Smooth muscle cell (in vitro differentiated cells): ENCODE measurements around the gene GOLGA6L10. TPM values are rescaled to one million over a fixed set of nuclear protein-coding genes. Genes with fewer than 3 reads are reported as not detected.
"Not testable (repeated sequence)": the region's sequence is repeated elsewhere in the genome, so short reads cannot be mapped to it uniquely, and the experiment has no call there.

Source experiments
- DNase-seq: peaks from one replicate; lab custom pipeline; 2025; ENCODE audit not compliant: unreplicated experiment; lab: John Stamatoyannopoulos, UW
- H2AFZ ChIP-seq: fragments of 200-600 bp; sonication (generic); 2 replicates; pipeline ENCODE4 v1.6.0; 2016; ENCODE audit warnings: antibody characterized with exemption, low read depth, mild to moderate bottlenecking
- H3F3A ChIP-seq: fragments of 200-600 bp; sonication (generic); 2 replicates; pipeline ENCODE4 v1.6.0; 2017; ENCODE audit warnings: antibody characterized with exemption, low read depth
- H3K27ac ChIP-seq: fragments of 200-600 bp; sonication (generic); 2 replicates; pipeline ENCODE4 v1.5.1; 2016; ENCODE audit warnings: low read depth, mild to moderate bottlenecking
- H3K27me3 ChIP-seq: fragments of 200-600 bp; sonication (generic); 2 replicates; pipeline ENCODE4 v1.6.1; 2016; ENCODE audit warnings: low read depth, mild to moderate bottlenecking
- H3K36me3 ChIP-seq: fragments of 200-600 bp; sonication (generic); 2 replicates; pipeline ENCODE4 v1.5.1; 2016; ENCODE audit warnings: low read depth
- H3K4me1 ChIP-seq: fragments of 200-600 bp; sonication (generic); 2 replicates; pipeline ENCODE4 v1.5.1; 2016; ENCODE audit warnings: low read depth
- H3K4me2 ChIP-seq: fragments of 200-600 bp; sonication (generic); 2 replicates; pipeline ENCODE4 v1.6.0; 2016; ENCODE audit warnings: mild to moderate bottlenecking
- H3K4me3 ChIP-seq: fragments of 200-600 bp; sonication (generic); 2 replicates; pipeline ENCODE4 v1.5.1; 2016; ENCODE audit warnings: mild to moderate bottlenecking
- H3K79me2 ChIP-seq: fragments of 200-600 bp; sonication (generic); 2 replicates; pipeline ENCODE4 v1.6.0; 2016; ENCODE audit warnings: low read depth, mild to moderate bottlenecking
- H3K9ac ChIP-seq: fragments of 200-600 bp; sonication (generic); 2 replicates; pipeline ENCODE4 v1.6.0; 2016; ENCODE audit warnings: low read depth
- H3K9me3 ChIP-seq: fragments of 200-600 bp; sonication (generic); replicated peaks from 2 replicates; pipeline ENCODE4 v1.5.1; 2016; ENCODE audit warnings: low read depth
- H4K20me1 ChIP-seq: fragments of 200-600 bp; sonication (generic); 2 replicates; pipeline ENCODE4 v1.6.0; 2016; ENCODE audit warnings: low read depth
- CTCF ChIP-seq: fragments of 200-600 bp; sonication (generic); IDR thresholded peaks from 2 replicates; pipeline ENCODE4 v1.5.1; 2017; ENCODE audit warnings: borderline replicate concordance, mild to moderate bottlenecking, antibody characterized with exemption; ENCODE audit not compliant: insufficient read depth, poor library complexity, severe bottlenecking
- WGBS: methylation state at CpG from one replicate; pipeline ENCODE4 v1.1.7; 2016; ENCODE audit warnings: low lambda C conversion rate; 5-methylcytosine and 5-hydroxymethylcytosine counted together
- polyA plus RNA-seq: library from polyadenylated mRNA; unstranded; fragments of >200 nt; fragmentation: Nextera tagmentation; extraction: Ambion mirVana; gene quantifications from 2 replicates; pipeline ENCODE4 v1.2.1, GENCODE V29; 2016
- total RNA-seq: library from RNA; depleted of rRNA; stranded (reverse); fragments of >200 nt; gene quantifications from 2 replicates; pipeline ENCODE4 v1.2.3, GENCODE V29; 2014

Gene GOLGA6L10
- total and polyA plus RNA-seq, 2 experiments from 2014 or later: 0.22 to 1.9 TPM

DNA sequence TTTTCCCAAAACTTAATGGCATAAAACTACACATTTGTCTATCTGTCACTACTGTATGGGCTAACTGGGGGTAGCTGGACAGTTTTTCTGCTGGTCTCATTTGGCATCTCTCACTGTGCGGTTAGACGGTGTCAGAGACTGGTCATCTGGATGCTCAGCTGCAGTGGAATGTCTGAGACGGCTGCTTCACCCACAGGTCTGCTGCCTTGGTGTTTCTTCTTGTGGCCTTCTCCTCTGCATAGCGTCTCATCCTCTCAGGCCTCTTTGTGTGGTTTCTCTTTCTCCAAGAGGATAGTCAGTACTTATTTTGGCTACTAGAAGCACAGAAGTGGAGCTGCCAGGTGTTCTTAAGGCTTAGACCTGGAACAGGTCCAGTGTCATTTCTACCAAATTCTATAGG, 44.4 kb upstream of the GOLGA6L10 start:
- Histone ChIP-seq H3K4me1 (peaks cover 4% of the 10 kb centered on the region), H3K27me3 (no peaks in the 10 kb centered on the region), H4K20me1 (no peaks in the 10 kb centered on the region), H2AFZ (no peak overlapping the region), H3K4me3 (no peak overlapping the region), H3K9me3 (no peaks in the 10 kb centered on the region), H3K9ac (peak overlapping the region; percentile 31), H3K4me2 (peak overlapping the region; percentile 37), H3K27ac (peak overlapping the region; percentile 74), H3K79me2 (peaks cover 11% of the 10 kb centered on the region), H3F3A (no peaks in the 10 kb centered on the region), H3K36me3 (no peaks in the 10 kb centered on the region)
- TF ChIP-seq CTCF: no peak
- DNase-seq: no peak
- 30% methylated on average over 4 of the region's 4 CpGs for WGBS

DNA sequence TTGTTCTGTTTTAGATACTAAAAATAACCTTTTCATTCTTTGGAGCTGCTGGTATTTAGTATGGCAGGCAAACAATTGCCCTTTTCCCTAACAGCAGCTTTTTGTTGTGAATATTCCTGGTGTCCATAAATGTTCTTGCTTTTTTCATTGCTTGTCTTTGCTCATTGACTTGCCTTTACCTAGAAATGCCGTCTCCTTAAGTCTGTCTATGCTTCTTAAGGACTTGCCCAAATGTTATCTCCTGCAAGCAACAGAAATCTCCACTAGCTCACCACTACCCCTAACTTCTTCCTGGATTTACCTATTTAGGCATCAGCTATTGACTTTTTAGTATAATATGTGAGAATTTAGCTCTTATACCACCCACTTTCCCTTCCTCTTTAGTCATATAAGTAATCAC, 42.8 kb upstream of the GOLGA6L10 start:
- not testable (repeated sequence) for DNase-seq, H2AFZ ChIP-seq, H3K79me2 ChIP-seq, H3F3A ChIP-seq, H3K9ac ChIP-seq, H3K9me3 ChIP-seq, H3K27ac ChIP-seq, H3K27me3 ChIP-seq, H3K4me3 ChIP-seq, H3K4me1 ChIP-seq, H3K36me3 ChIP-seq, H3K4me2 ChIP-seq, H4K20me1 ChIP-seq
- 86% methylated on average over 1 of the region's 1 CpG for WGBS

- H3K79me2 ChIP-seq: peaks cover 13% of the 10 kb centered on the region
- not testable (repeated sequence) for H3K9me3 ChIP-seq, H3K27ac ChIP-seq, DNase-seq, H2AFZ ChIP-seq, H3K4me2 ChIP-seq, H3K9ac ChIP-seq, H3K4me3 ChIP-seq, H3F3A ChIP-seq, H4K20me1 ChIP-seq, H3K27me3 ChIP-seq, H3K4me1 ChIP-seq, H3K36me3 ChIP-seq
- 88% methylated on average over 3 of the region's 3 CpGs for WGBS
These were observed 40.9 kb upstream of the GOLGA6L10 start for GRCh38 chr15:82390152-82390551.

DNA sequence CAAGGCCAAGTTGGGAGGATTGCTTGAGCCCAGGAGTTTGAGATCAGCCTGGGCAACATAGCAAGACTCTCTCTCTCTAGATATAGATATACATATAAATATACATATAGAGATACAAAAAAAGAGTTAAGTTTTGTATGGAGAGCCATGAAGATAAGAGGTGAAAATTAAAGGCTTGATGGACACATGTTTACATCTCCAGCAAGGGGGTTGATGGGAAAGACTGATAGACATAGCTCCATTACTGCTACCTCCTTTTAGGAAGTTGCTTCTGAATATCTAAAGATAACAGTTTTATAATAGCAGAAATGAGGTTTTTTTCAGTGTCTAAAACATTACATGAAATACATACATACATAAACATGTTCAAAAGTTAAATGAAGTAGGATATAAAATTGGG, 37.9 kb upstream of the GOLGA6L10 start:
- not testable (repeated sequence) for H3K9ac ChIP-seq, H3K4me3 ChIP-seq, H3K79me2 ChIP-seq, H3K4me2 ChIP-seq, H4K20me1 ChIP-seq, H3K9me3 ChIP-seq, H3K27me3 ChIP-seq, H3K27ac ChIP-seq, H3K36me3 ChIP-seq, DNase-seq, H2AFZ ChIP-seq, H3K4me1 ChIP-seq, H3F3A ChIP-seq

- H3K36me3 ChIP-seq, H3K9ac ChIP-seq, H3F3A ChIP-seq, H3K4me3 ChIP-seq, H3K27ac ChIP-seq, H4K20me1 ChIP-seq, DNase-seq, H3K79me2 ChIP-seq, H3K27me3 ChIP-seq, H3K9me3 ChIP-seq, H2AFZ ChIP-seq, H3K4me1 ChIP-seq, H3K4me2 ChIP-seq: not testable (repeated sequence)
- WGBS: 71% methylated on average over 11 of the region's 11 CpGs
These were observed 32.2 kb upstream of the GOLGA6L10 start for GRCh38 chr15:82381330-82381955.
